SU-DHL-6 (cell line): Measurements from ENCODE around the gene STX8.
"Not testable (repeated sequence)": the region's sequence is repeated elsewhere in the genome, so short reads cannot be mapped to it uniquely, and the experiment has no call there.

Experiments
- H2AFZ ChIP-seq: fragments of 200-600 bp; sonication (generic); 2 replicates; pipeline ENCODE4 v1.6.1; 2014; ENCODE audit warnings: low read depth, mild to moderate bottlenecking, moderate library complexity, mixed read lengths, antibody characterized with exemption, low read length; ENCODE audit not compliant: severe bottlenecking
- H3F3A ChIP-seq: fragments of 200-600 bp; shearing (Covaris generic); 2 replicates; pipeline ENCODE4 v1.6.0; 2016; ENCODE audit warnings: antibody characterized with exemption, mild to moderate bottlenecking; ENCODE audit not compliant: insufficient read depth
- H3K27ac ChIP-seq: fragments of 200-600 bp; sonication (generic); 2 replicates; pipeline ENCODE4 v1.5.1; 2016; ENCODE audit warnings: low read depth, mild to moderate bottlenecking, low read length, moderate library complexity, mixed read lengths
- H3K27me3 ChIP-seq: fragments of 200-600 bp; sonication (generic), shearing (Covaris generic); 2 replicates; pipeline ENCODE4 v1.6.0; 2014; ENCODE audit warnings: mild to moderate bottlenecking, low read length
- H3K36me3 ChIP-seq: fragments of 200-600 bp; sonication (generic); 2 replicates; pipeline ENCODE4 v1.6.1; 2014; ENCODE audit warnings: mild to moderate bottlenecking, low read length, mixed read lengths
- H3K4me2 ChIP-seq: fragments of 300-600, 200-600 bp; shearing (Covaris generic), sonication (generic); 2 replicates; pipeline ENCODE4 v1.6.0; 2014; ENCODE audit warnings: low read length, low read depth, mild to moderate bottlenecking; ENCODE audit not compliant: poor library complexity, severe bottlenecking
- H3K4me3 ChIP-seq: fragments of 200-600 bp; sonication (generic); 2 replicates; pipeline ENCODE4 v1.5.1; 2014; ENCODE audit warnings: antibody characterized with exemption, low read length, mild to moderate bottlenecking, mixed read lengths; ENCODE audit not compliant: insufficient read depth, poor library complexity, severe bottlenecking
- H3K79me2 ChIP-seq: fragments of 200-600 bp; sonication (generic); 2 replicates; pipeline ENCODE4 v1.6.1; 2014; ENCODE audit warnings: mild to moderate bottlenecking, low read length, moderate library complexity; ENCODE audit not compliant: insufficient read depth
- H3K9ac ChIP-seq: fragments of 200-600 bp; sonication (generic); 2 replicates; pipeline ENCODE4 v1.7.0; 2014; ENCODE audit warnings: mild to moderate bottlenecking, low read length
- H3K9me2 ChIP-seq: fragments of 200-600 bp; sonication (generic); replicated peaks from 2 replicates; pipeline ENCODE4 v1.6.1; 2014; ENCODE audit warnings: low read length; ENCODE audit not compliant: insufficient read depth
- H3K9me3 ChIP-seq: fragments of 200-600 bp; sonication (generic); 2 replicates; pipeline ENCODE4 v1.6.1; 2014; ENCODE audit warnings: low read length, mixed read lengths; ENCODE audit not compliant: insufficient read depth
- H4K20me1 ChIP-seq: fragments of 200-600 bp; sonication (generic); 2 replicates; pipeline ENCODE4 v1.6.1; 2014; ENCODE audit warnings: low read depth, mild to moderate bottlenecking, antibody characterized with exemption, low read length, moderate library complexity, mixed read lengths
- EZH2phosphoT487 ChIP-seq: fragments of 200-600 bp; sonication (generic), shearing (Covaris generic); conservative IDR thresholded peaks from 2 replicates; pipeline ENCODE4 v1.6.1; 2018; ENCODE audit warnings: mild to moderate bottlenecking, antibody characterized with exemption, low read length, moderate library complexity, mixed read lengths
- TF ChIP-seq, protein P1 (sequence below): fragments of 200-600 bp; sonication (generic); IDR thresholded peaks from one replicate; pipeline ENCODE4 v1.5.1; 2017; ENCODE audit warnings: antibody characterized with exemption, mild to moderate bottlenecking, low read length, moderate library complexity; ENCODE audit not compliant: insufficient read depth, poor library complexity, severe bottlenecking

The STX8 gene

DNA sequence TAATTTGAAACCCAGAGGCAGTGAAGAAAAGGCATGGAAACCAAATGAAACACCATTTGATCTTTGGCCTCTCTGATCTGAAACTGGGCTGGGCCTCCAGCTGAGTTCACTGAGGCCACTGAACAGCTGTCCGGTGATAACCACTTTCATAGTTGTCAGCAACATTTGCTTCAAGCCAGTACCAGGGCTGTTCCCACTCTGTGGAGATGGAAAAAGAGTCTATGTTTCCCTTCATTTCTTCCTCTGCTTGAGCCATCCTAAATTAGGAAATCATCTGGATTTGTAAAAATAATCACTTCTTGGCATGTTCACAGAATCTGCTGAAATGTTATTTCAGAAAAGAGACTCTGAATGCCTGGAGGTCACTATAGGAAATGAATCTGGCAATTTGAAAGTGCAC, 119.3 kb downstream of the STX8 start:
- no peaks in the 10 kb centered on the region for H3K79me2 ChIP-seq
- H2AFZ ChIP-seq = no peak overlapping the region
- H3K27me3 ChIP-seq = no peaks in the 10 kb centered on the region
- H3K9me3 ChIP-seq = no peaks in the 10 kb centered on the region
- no peak overlapping the region for H3K4me3 ChIP-seq
- H3K27ac ChIP-seq = no peak overlapping the region
- H3K36me3 ChIP-seq = no peaks in the 10 kb centered on the region
- no peak overlapping the region for H3K9ac ChIP-seq
- TF ChIP-seq EZH2phosphoT487 = no peak
- TF ChIP-seq, protein P1, sequence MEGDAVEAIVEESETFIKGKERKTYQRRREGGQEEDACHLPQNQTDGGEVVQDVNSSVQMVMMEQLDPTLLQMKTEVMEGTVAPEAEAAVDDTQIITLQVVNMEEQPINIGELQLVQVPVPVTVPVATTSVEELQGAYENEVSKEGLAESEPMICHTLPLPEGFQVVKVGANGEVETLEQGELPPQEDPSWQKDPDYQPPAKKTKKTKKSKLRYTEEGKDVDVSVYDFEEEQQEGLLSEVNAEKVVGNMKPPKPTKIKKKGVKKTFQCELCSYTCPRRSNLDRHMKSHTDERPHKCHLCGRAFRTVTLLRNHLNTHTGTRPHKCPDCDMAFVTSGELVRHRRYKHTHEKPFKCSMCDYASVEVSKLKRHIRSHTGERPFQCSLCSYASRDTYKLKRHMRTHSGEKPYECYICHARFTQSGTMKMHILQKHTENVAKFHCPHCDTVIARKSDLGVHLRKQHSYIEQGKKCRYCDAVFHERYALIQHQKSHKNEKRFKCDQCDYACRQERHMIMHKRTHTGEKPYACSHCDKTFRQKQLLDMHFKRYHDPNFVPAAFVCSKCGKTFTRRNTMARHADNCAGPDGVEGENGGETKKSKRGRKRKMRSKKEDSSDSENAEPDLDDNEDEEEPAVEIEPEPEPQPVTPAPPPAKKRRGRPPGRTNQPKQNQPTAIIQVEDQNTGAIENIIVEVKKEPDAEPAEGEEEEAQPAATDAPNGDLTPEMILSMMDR = no peak
- H3K4me2 ChIP-seq = no peak overlapping the region
- no peaks in the 10 kb centered on the region for H3F3A ChIP-seq
- H3K9me2 ChIP-seq = no peaks in the 10 kb centered on the region
- H4K20me1 ChIP-seq = no peaks in the 10 kb centered on the region

GRCh38 chr17:9451934-9452333, 123.7 kb downstream of the STX8 start:
- H3K9ac ChIP-seq = no peak overlapping the region
- H3K9me3 ChIP-seq = no peaks in the 10 kb centered on the region
- TF ChIP-seq, protein P1 = no peak
- TF ChIP-seq EZH2phosphoT487 = no peak
- H3K36me3 ChIP-seq = no peaks in the 10 kb centered on the region
- H3F3A ChIP-seq = no peaks in the 10 kb centered on the region
- no peak overlapping the region for H3K4me3 ChIP-seq
- no peak overlapping the region for H2AFZ ChIP-seq
- H3K27me3 ChIP-seq = no peaks in the 10 kb centered on the region
- H3K9me2 ChIP-seq = no peaks in the 10 kb centered on the region
- no peak overlapping the region for H3K4me2 ChIP-seq
- no peak overlapping the region for H3K27ac ChIP-seq
- no peaks in the 10 kb centered on the region for H3K79me2 ChIP-seq
- H4K20me1 ChIP-seq = no peaks in the 10 kb centered on the region

DNA sequence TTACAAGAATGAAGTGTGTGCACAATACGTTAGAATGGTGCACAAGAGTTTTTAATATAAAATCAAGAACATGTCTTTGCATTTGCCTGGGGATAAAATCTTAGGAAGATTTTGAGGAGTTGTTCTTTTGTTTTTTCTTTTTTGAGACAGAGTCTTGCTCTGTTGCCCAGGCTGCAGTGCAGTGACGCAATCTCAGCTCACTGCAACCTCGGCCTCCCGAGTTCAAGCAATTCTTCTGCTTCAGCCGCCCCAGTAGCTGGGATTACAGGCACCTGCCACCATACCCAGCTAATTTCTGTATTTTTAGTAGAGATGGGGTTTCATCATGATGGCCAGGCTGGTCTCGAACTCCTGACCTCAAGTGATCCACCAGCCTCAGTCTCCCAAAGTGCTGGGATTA, 128.3 kb downstream of the STX8 start:
- not testable (repeated sequence) for H3K9ac ChIP-seq, H3K79me2 ChIP-seq, H3K4me2 ChIP-seq, H3K9me3 ChIP-seq, H3K9me2 ChIP-seq, H3K36me3 ChIP-seq, H3K4me3 ChIP-seq, H3F3A ChIP-seq, H4K20me1 ChIP-seq, H3K27me3 ChIP-seq, H2AFZ ChIP-seq, H3K27ac ChIP-seq

GRCh38 chr17:9446528-9446927, 129.1 kb downstream of the STX8 start:
- Histone ChIP-seq H3K27ac (no peak overlapping the region), H3K4me2 (no peak overlapping the region), H3K79me2 (no peaks in the 10 kb centered on the region), H3K9me3 (no peaks in the 10 kb centered on the region), H3K27me3 (no peaks in the 10 kb centered on the region), H3K4me3 (no peak overlapping the region), H3K9me2 (no peaks in the 10 kb centered on the region), H3K36me3 (no peaks in the 10 kb centered on the region), H3K9ac (no peak overlapping the region), H2AFZ (no peak overlapping the region), H4K20me1 (no peaks in the 10 kb centered on the region), H3F3A (no peaks in the 10 kb centered on the region)
- no peak for TF ChIP-seq EZH2phosphoT487
- TF ChIP-seq, protein P1 = no peak
